Activated naive CD8-positive, alpha-beta T cell (primary cell): Measurements from ENCODE around the gene RPS17.
"Not testable (repeated sequence)": the region's sequence is repeated elsewhere in the genome, so short reads cannot be mapped to it uniquely, and the experiment has no call there.

Source experiments
- H3K27ac Mint-ChIP-seq: one replicate; pipeline ENCODE4 v1.8.0; 2021; ENCODE audit warnings: mixed read lengths
- H3K27me3 Mint-ChIP-seq: one replicate; pipeline ENCODE4 v1.8.0; 2021; ENCODE audit warnings: mixed read lengths
- H3K36me3 Mint-ChIP-seq: one replicate; pipeline ENCODE4 v1.8.0; 2021; ENCODE audit warnings: mixed read lengths
- H3K4me1 Mint-ChIP-seq: one replicate; pipeline ENCODE4 v1.8.0; 2021; ENCODE audit warnings: low read depth, mixed read lengths
- H3K4me3 Mint-ChIP-seq: one replicate; pipeline ENCODE4 v1.8.0; 2021; ENCODE audit warnings: mild to moderate bottlenecking, mixed read lengths
- H3K9me3 Mint-ChIP-seq: one replicate; pipeline ENCODE4 v1.8.0; 2021; ENCODE audit warnings: low read depth, mixed read lengths

Gene RPS17

GRCh38 chr15:82537351-82537908, 2.8 kb downstream of the RPS17 start:
- Mint-ChIP-seq H3K27me3 (no peaks in the 10 kb centered on the region), H3K36me3 (peaks cover 19% of the 10 kb centered on the region), H3K4me3 (peak overlapping the region; percentile 98), H3K27ac (peak overlapping the region; percentile 92), H3K9me3 (no peaks in the 10 kb centered on the region), H3K4me1 (peaks cover 37% of the 10 kb centered on the region)

GRCh38 chr15:82536409-82537350, 3.6 kb downstream of the RPS17 start:
- Mint-ChIP-seq H3K27me3 (no peaks in the 10 kb centered on the region), H3K4me3 (peak overlapping the region; percentile 98), H3K4me1 (peaks cover 37% of the 10 kb centered on the region), H3K36me3 (peaks cover 19% of the 10 kb centered on the region), H3K27ac (peak overlapping the region; percentile 92), H3K9me3 (no peaks in the 10 kb centered on the region)

GRCh38 chr15:82535566-82536408, 4.5 kb downstream of the RPS17 start:
- no peaks in the 10 kb centered on the region for H3K9me3 Mint-ChIP-seq
- H3K4me3 Mint-ChIP-seq = peak overlapping the region; percentile 98
- peaks cover 33% of the 10 kb centered on the region for H3K4me1 Mint-ChIP-seq
- H3K27ac Mint-ChIP-seq = peak overlapping the region; percentile 92
- peaks cover 19% of the 10 kb centered on the region for H3K36me3 Mint-ChIP-seq
- no peaks in the 10 kb centered on the region for H3K27me3 Mint-ChIP-seq

- peaks cover 19% of the 10 kb centered on the region for H3K36me3 Mint-ChIP-seq
- H3K27ac Mint-ChIP-seq, H3K27me3 Mint-ChIP-seq, H3K4me3 Mint-ChIP-seq, H3K9me3 Mint-ChIP-seq: not testable (repeated sequence)
- peaks cover 33% of the 10 kb centered on the region for H3K4me1 Mint-ChIP-seq
Observed at GRCh38 chr15:82535151-82535550, 5.1 kb downstream of the RPS17 start.

- not testable (repeated sequence) for H3K27ac Mint-ChIP-seq, H3K4me3 Mint-ChIP-seq, H3K9me3 Mint-ChIP-seq, H3K27me3 Mint-ChIP-seq
- H3K36me3 Mint-ChIP-seq = peaks cover 19% of the 10 kb centered on the region
- H3K4me1 Mint-ChIP-seq = peaks cover 33% of the 10 kb centered on the region
Observed at GRCh38 chr15:82534457-82534861, 5.8 kb downstream of the RPS17 start.

GRCh38 chr15:82533801-82534200, 6.5 kb downstream of the RPS17 start:
- Mint-ChIP-seq H3K36me3 (peaks cover 14% of the 10 kb centered on the region), H3K27ac (no peak overlapping the region), H3K4me1 (peaks cover 28% of the 10 kb centered on the region), H3K4me3 (no peak overlapping the region), H3K27me3 (no peaks in the 10 kb centered on the region), H3K9me3 (no peaks in the 10 kb centered on the region)

- no peaks in the 10 kb centered on the region for H3K9me3 Mint-ChIP-seq
- peaks cover 13% of the 10 kb centered on the region for H3K36me3 Mint-ChIP-seq
- H3K27me3 Mint-ChIP-seq = no peaks in the 10 kb centered on the region
- H3K4me3 Mint-ChIP-seq = no peak overlapping the region
- peaks cover 26% of the 10 kb centered on the region for H3K4me1 Mint-ChIP-seq
- H3K27ac Mint-ChIP-seq = no peak overlapping the region
Observed at GRCh38 chr15:82532991-82533481, 7.2 kb downstream of the RPS17 start.

- H3K4me3 Mint-ChIP-seq = no peak overlapping the region
- H3K27me3 Mint-ChIP-seq = no peaks in the 10 kb centered on the region
- no peak overlapping the region for H3K27ac Mint-ChIP-seq
Observed at GRCh38 chr15:82532383-82532990, 7.8 kb downstream of the RPS17 start.

GRCh38 chr15:82531496-82532382, 8.5 kb downstream of the RPS17 start:
- H3K27me3 Mint-ChIP-seq = no peaks in the 10 kb centered on the region
- no peak overlapping the region for H3K4me3 Mint-ChIP-seq
- H3K9me3 Mint-ChIP-seq = no peaks in the 10 kb centered on the region
- H3K36me3 Mint-ChIP-seq = peaks cover 4% of the 10 kb centered on the region
- H3K4me1 Mint-ChIP-seq = peaks cover 13% of the 10 kb centered on the region
- no peak overlapping the region for H3K27ac Mint-ChIP-seq

More at GRCh38 chr15:82532383-82532990, 7.8 kb downstream of the RPS17 start:
- Mint-ChIP-seq H3K9me3 (no peaks in the 10 kb centered on the region), H3K4me1 (peaks cover 21% of the 10 kb centered on the region), H3K36me3 (peaks cover 8% of the 10 kb centered on the region)

- Mint-ChIP-seq H3K27ac (peak overlapping the region; percentile 56), H3K27me3 (no peaks in the 10 kb centered on the region), H3K36me3 (no peaks in the 10 kb centered on the region), H3K9me3 (no peaks in the 10 kb centered on the region), H3K4me3 (peak overlapping the region; percentile 41), H3K4me1 (peaks cover 7% of the 10 kb centered on the region)
Observed at GRCh38 chr15:82530606-82531379, 9.5 kb downstream of the RPS17 start.

- H3K9me3 Mint-ChIP-seq = no peaks in the 10 kb centered on the region
- H3K4me1 Mint-ChIP-seq = peaks cover 4% of the 10 kb centered on the region
- H3K27ac Mint-ChIP-seq = no peak overlapping the region
- no peaks in the 10 kb centered on the region for H3K36me3 Mint-ChIP-seq
- no peak overlapping the region for H3K4me3 Mint-ChIP-seq
- no peaks in the 10 kb centered on the region for H3K27me3 Mint-ChIP-seq
Observed at GRCh38 chr15:82530006-82530405, 10.3 kb downstream of the RPS17 start.

GRCh38 chr15:82513587-82513986, 26.7 kb downstream of the RPS17 start:
- H3K4me1 Mint-ChIP-seq = not testable (repeated sequence)

GRCh38 chr15:82507693-82508092, 32.6 kb downstream of the RPS17 start:
- H3K27me3 Mint-ChIP-seq, H3K4me1 Mint-ChIP-seq, H3K36me3 Mint-ChIP-seq, H3K9me3 Mint-ChIP-seq, H3K4me3 Mint-ChIP-seq, H3K27ac Mint-ChIP-seq: not testable (repeated sequence)

More at GRCh38 chr15:82513587-82513986, 26.7 kb downstream of the RPS17 start:
- H3K9me3 Mint-ChIP-seq, H3K4me3 Mint-ChIP-seq, H3K27me3 Mint-ChIP-seq, H3K27ac Mint-ChIP-seq, H3K36me3 Mint-ChIP-seq: not testable (repeated sequence)
